MCF 10A (cell line): Measurements from ENCODE around the gene PCGF3. TPM values are rescaled to one million over a fixed set of nuclear protein-coding genes. Genes with fewer than 3 reads are reported as not detected.

Source experiments
- BruUV-seq: library from RNA; stranded (reverse); fragments of 400-500 nt; replicated peaks from 2 replicates; lab custom pipeline; 2021; lab: Mats Ljungman, UMichigan
- CTCF ChIA-PET: fragments of 300-600 bp; sonication (Branson Sonifier 250); formaldehyde crosslinking; extraction: SDS; loops from one replicate; lab custom pipeline; 2021; ENCODE audit warnings: antibody characterized with exemption, inconsistent platforms; lab: Yijun Ruan, JAX
- POLR2A ChIA-PET: fragments of 300-600, 350-650 bp; sonication (Branson Sonifier 250); formaldehyde crosslinking; extraction: SDS; loops from one replicate; lab custom pipeline; 2020; ENCODE audit warnings: antibody characterized with exemption, inconsistent platforms; lab: Yijun Ruan, JAX
- DNase-seq: peaks from one replicate; pipeline ENCODE4 v3.0.0-alpha.2; 2018; ENCODE audit not compliant: unreplicated experiment
- H3K27ac Mint-ChIP-seq: one replicate; pipeline ENCODE4 v1.8.0; 2022; ENCODE audit warnings: mild to moderate bottlenecking, low read depth, mixed read lengths; ENCODE audit not compliant: unreplicated experiment
- H3K27me3 Mint-ChIP-seq: one replicate; pipeline ENCODE4 v1.8.0; 2022; ENCODE audit warnings: mixed read lengths; ENCODE audit not compliant: insufficient read depth, unreplicated experiment
- H3K36me3 Mint-ChIP-seq: one replicate; pipeline ENCODE4 v1.8.0; 2022; ENCODE audit warnings: mild to moderate bottlenecking, moderate library complexity, mixed read lengths; ENCODE audit not compliant: insufficient read depth, unreplicated experiment
- H3K4me1 Mint-ChIP-seq: one replicate; pipeline ENCODE4 v1.8.0; 2022; ENCODE audit warnings: mixed read lengths; ENCODE audit not compliant: insufficient read depth, unreplicated experiment
- H3K4me3 Mint-ChIP-seq: one replicate; pipeline ENCODE4 v1.8.0; 2022; ENCODE audit warnings: mild to moderate bottlenecking, moderate library complexity, mixed read lengths; ENCODE audit not compliant: unreplicated experiment
- H3K9me3 Mint-ChIP-seq: one replicate; pipeline ENCODE4 v1.8.0; 2022; ENCODE audit warnings: mixed read lengths; ENCODE audit not compliant: unreplicated experiment
- intact Hi-C: fragments of 100-400 bp; cut with micrococcal nuclease; formaldehyde crosslinking; loops from 2 replicates; pipeline ENCODE4 v1.14.1; 2022
- total RNA-seq: library from RNA; stranded (reverse); gene quantifications from 2 replicates; pipeline ENCODE4 v1.2.3, GENCODE V29; 2022
- TF ChIP-seq, protein P1 (sequence below): fragments of 200-600 bp; IDR thresholded peaks from one replicate; pipeline ENCODE4 v1.8.0; 2022; ENCODE audit warnings: antibody characterized with exemption, mild to moderate bottlenecking; ENCODE audit not compliant: unreplicated experiment

The PCGF3 gene
- total RNA-seq, 1 experiment from 2014 or later: 26.5 TPM

DNA sequence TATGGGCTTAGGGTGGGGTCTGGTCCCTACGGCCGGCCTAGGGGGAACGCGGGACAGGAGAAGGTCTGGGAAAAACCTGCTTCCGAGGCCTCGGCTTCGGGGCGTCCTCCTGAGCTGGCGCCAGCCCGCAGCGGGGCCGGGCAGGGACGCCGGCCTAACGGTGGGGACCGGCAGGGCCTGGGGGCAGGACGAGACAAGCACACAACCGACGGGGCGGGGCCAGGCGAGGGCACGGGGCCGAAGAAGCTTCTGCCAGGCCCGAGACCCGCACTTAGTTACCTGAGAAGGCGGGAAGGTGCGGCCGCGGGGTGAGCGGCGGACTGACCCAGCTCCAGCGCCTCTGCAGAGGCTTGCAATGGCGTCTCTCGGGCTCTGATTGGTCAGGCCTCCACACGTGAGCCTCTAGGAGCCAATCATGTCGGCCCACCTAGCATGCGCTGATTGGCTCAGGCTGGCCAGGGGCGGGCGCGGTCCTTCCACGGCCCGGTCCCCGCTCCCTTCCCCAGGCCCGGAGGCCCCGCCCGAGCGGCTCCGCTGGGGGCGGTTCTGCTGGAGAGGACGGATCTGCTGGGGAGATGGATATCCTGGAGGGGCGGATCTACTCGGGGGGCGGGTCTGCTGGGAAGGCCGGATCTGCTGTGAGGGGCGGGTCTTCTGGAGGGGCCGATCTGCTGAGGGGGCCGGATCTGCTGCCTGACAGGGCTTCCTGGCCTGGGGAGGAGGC lies 76.0 kb downstream of the PCGF3 start:
- intact Hi-C loops: no loop called here
- ChIA-PET CTCF (interaction anchor here (0.6 to 1.1 kb wide), 3 partner anchors 27 to 229 kb away, joined by 3 to 5 read pairs (median 4); partner anchors contain the start of gene FGFRL1), POLR2A (interaction anchor here (0.6 to 5.2 kb wide), 16 partner anchors 12 to 1887 kb away, joined by 3 to 68 read pairs (median 4); partner anchors contain the start of genes GAK, IDUA and TMEM175)
- Mint-ChIP-seq H3K9me3 (no peaks in the 10 kb centered on the region), H3K4me3 (peak overlapping the region; percentile 81), H3K27ac (peak overlapping the region; percentile 94), H3K4me1 (peaks cover 19% of the 10 kb centered on the region), H3K36me3 (peaks cover 36% of the 10 kb centered on the region), H3K27me3 (no peaks in the 10 kb centered on the region)
- TF ChIP-seq, protein P1, sequence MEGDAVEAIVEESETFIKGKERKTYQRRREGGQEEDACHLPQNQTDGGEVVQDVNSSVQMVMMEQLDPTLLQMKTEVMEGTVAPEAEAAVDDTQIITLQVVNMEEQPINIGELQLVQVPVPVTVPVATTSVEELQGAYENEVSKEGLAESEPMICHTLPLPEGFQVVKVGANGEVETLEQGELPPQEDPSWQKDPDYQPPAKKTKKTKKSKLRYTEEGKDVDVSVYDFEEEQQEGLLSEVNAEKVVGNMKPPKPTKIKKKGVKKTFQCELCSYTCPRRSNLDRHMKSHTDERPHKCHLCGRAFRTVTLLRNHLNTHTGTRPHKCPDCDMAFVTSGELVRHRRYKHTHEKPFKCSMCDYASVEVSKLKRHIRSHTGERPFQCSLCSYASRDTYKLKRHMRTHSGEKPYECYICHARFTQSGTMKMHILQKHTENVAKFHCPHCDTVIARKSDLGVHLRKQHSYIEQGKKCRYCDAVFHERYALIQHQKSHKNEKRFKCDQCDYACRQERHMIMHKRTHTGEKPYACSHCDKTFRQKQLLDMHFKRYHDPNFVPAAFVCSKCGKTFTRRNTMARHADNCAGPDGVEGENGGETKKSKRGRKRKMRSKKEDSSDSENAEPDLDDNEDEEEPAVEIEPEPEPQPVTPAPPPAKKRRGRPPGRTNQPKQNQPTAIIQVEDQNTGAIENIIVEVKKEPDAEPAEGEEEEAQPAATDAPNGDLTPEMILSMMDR: no peak
- peak; percentile 99 for DNase-seq
- no TSS peak for BruUV-seq

DNA sequence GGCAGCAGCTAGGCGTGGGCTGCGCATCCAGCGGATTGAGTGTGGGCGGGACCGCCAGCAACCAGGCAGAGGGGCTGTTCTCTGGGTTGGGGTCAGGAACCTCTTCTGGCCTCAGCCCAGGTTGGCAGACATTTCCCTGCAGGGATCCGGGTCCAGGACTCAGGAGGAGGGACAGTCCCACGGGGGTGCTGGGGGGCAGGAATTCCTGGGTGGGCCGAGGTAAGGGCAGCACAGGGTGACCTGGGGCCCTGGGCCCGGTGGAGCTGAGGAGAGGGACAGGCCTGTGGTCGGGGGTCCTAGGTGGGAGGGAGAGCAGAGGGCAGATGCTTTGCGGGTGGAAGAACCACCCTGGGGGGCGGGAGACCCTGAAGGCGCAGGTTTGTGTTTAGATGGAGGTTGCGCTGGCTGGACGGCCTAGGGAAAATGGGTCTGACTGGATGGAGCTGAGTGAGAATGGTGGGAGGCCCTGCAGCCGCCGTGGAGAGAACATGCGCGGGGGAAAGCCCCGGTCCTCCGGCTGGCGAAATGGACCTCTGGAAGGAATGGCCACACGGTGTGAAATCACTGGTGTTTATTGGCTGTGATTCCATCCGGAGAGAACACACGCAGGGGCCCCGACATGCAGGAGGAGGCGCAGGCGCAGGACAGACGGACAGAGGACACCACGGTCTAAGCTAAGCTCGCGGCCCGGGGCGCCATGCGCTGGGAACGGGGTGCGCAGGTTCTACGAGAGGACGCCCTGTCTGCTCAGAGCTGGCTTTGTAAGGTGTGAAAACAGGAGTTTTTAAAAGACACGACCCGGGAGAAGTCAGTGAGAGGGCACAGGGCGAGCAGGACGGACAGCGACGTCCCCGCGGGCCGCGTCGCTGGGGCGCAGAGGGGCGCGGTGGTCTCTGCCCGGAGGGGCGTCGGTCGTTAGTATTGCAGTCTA lies 79.0 kb downstream of the PCGF3 start:
- H3K4me3 Mint-ChIP-seq: no peak overlapping the region
- ChIA-PET CTCF (no interaction called here), POLR2A (interaction anchor here (1.4 kb wide), 1 partner anchor 148 kb away, joined by 4 read pairs; the partner anchor contains the start of genes GAK and TMEM175)
- no peaks in the 10 kb centered on the region for H3K27me3 Mint-ChIP-seq
- H3K27ac Mint-ChIP-seq: no peak overlapping the region
- DNase-seq: no peak
- TF ChIP-seq, protein P1: no peak
- no TSS peak for BruUV-seq
- H3K9me3 Mint-ChIP-seq: no peaks in the 10 kb centered on the region
- intact Hi-C loops: no loop called here
- peaks cover 8% of the 10 kb centered on the region for H3K36me3 Mint-ChIP-seq
- H3K4me1 Mint-ChIP-seq: peaks cover 12% of the 10 kb centered on the region

DNA sequence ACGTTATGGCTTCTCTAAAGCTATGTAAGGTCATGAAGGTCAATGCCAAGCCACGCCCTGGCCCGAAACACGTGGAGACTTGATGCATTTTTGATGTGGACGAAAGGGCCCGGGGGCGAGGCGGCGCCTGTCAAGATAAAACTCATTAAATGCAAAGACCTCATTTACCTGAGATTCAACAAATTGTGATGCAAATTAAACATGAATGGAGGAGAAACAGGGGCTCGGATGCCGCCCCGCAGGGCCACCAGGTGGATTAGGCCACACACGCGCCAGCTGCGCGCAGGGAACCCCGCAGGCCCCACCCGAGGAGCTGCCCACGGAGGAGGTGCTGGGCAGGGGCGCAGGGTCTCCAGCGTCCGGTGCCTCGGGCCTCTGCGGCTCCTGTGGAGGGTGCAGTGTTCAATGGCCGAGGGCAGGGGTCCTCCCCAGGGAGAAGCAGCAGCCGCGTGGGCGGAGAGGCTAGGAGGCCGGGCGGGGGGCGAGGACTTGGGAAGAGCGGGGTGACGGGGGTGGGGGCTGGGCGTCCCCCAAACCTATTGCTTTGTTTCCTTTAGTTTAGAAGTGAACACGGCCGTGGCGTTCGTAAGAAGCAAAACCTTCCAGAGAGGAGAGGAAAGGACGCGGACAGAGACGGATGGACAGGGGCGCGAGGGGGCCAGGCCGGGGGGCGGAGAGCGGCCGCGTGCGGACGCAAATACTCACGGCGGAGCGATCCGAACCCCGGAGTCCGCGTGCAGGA lies 79.9 kb downstream of the PCGF3 start:
- ChIA-PET CTCF (no interaction called here), POLR2A (no interaction called here)
- Mint-ChIP-seq H3K27ac (peak overlapping the region; percentile 35), H3K36me3 (no peaks in the 10 kb centered on the region), H3K4me1 (peaks cover 6% of the 10 kb centered on the region), H3K27me3 (no peaks in the 10 kb centered on the region), H3K4me3 (no peak overlapping the region), H3K9me3 (no peaks in the 10 kb centered on the region)
- TF ChIP-seq, protein P1: no peak
- no TSS peak for BruUV-seq
- intact Hi-C loops: no loop called here
- DNase-seq: no peak
